GM12878 (cell line): ENCODE results near the gene IFI6. TPM values are rescaled to one million over a fixed set of nuclear protein-coding genes. Genes with fewer than 3 reads are reported as not detected.

Source experiments
- ATAC-seq: fragments of 200-7000 bp; cut with Tn5 transposase; 3 replicates; pipeline ENCODE4 v1.9.1; 2020; ENCODE audit warnings: mild to moderate bottlenecking, moderate library complexity
- BruUV-seq: library from RNA; stranded (reverse); fragments of 400-500 nt; replicated peaks from 2 replicates; lab custom pipeline; 2021; lab: Mats Ljungman, UMichigan
- CTCF ChIA-PET: fragments of 300-600 bp; sonication (Branson Sonifier 250); formaldehyde crosslinking; extraction: SDS; loops from one replicate; lab custom pipeline; 2021; ENCODE audit warnings: inconsistent platforms; lab: Yijun Ruan, JAX
- POLR2A ChIA-PET: fragments of 350-600 bp; formaldehyde crosslinking; extraction: SDS; loops from one replicate; lab custom pipeline; 2021; ENCODE audit warnings: inconsistent platforms; lab: Charles Lee
- RAD21 ChIA-PET: fragments of 300-600 bp; sonication (Branson Sonifier 250); formaldehyde crosslinking; loops from one replicate; lab custom pipeline; 2023; ENCODE audit warnings: antibody characterized with exemption; ENCODE audit not compliant: unreplicated experiment; lab: Charles Lee
- SMC1A ChIA-PET: fragments of 300-600 bp; sonication (Branson Sonifier 250); formaldehyde crosslinking; loops from one replicate; lab custom pipeline; 2023; ENCODE audit not compliant: unreplicated experiment, uncharacterized antibody; lab: Charles Lee
- DNase-seq: peaks from one replicate; pipeline ENCODE4 v3.0.0-alpha.2; 2011; ENCODE audit warnings: low read depth, low spot score
- FAIRE-seq: peaks from 3 replicates; lab custom pipeline; 2011; peaks lifted over from hg19 to GRCh38; lab: Jason Lieb, UNC
- H2AFZ ChIP-seq: 2 replicates; pipeline ENCODE4 v1.6.0; 2011; ENCODE audit warnings: low read depth, low read length, control low read depth; ENCODE audit not compliant: control insufficient read depth
- H3K27ac ChIP-seq: 2 replicates; pipeline ENCODE4 v1.5.1; 2011; ENCODE audit warnings: control low read depth; ENCODE audit not compliant: control insufficient read depth, insufficient read depth
- H3K27me3 ChIP-seq, 2 experiments: replicated peaks in 1 of 2; 2 replicates each; pipeline versions ENCODE4 v1.6.0 to v1.6.1; 2011; ENCODE audit warnings: low read length in 1 of 2; ENCODE audit not compliant: control insufficient read depth in 2 of 2, insufficient read depth in 2 of 2
- H3K36me3 ChIP-seq, 2 experiments: 2 replicates each; pipeline ENCODE4 v1.5.1; 2011; ENCODE audit warnings: low read length in 1 of 2; ENCODE audit not compliant: control insufficient read depth in 2 of 2, insufficient read depth in 2 of 2
- H3K4me1 ChIP-seq: 2 replicates; pipeline ENCODE4 v1.6.1; 2011; ENCODE audit warnings: mild to moderate bottlenecking, low read length, moderate library complexity, mixed read lengths; ENCODE audit not compliant: control insufficient read depth, insufficient read depth
- H3K4me2 ChIP-seq: 2 replicates; pipeline ENCODE4 v1.6.0; 2011; ENCODE audit warnings: control low read depth; ENCODE audit not compliant: control insufficient read depth, insufficient read depth
- H3K4me3 ChIP-seq: fragments of 200-600 bp; sonication (generic); 2 replicates; pipeline ENCODE4 v1.5.1; 2016
- H3K79me2 ChIP-seq: 2 replicates; pipeline ENCODE4 v1.6.0; 2011; ENCODE audit warnings: low read length; ENCODE audit not compliant: control insufficient read depth, insufficient read depth
- H3K9ac ChIP-seq: 2 replicates; pipeline ENCODE4 v1.8.0; 2011; ENCODE audit warnings: low read length, control low read depth, mixed read lengths; ENCODE audit not compliant: control insufficient read depth, insufficient read depth
- H3K9me3 ChIP-seq: replicated peaks from 3 replicates; pipeline ENCODE4 v1.5.1; 2011; ENCODE audit warnings: mild to moderate bottlenecking, low read length; ENCODE audit not compliant: control insufficient read depth, insufficient read depth
- H4K20me1 ChIP-seq: 2 replicates; pipeline ENCODE4 v1.6.0; 2011; ENCODE audit not compliant: control insufficient read depth, insufficient read depth
- BACH1 ChIP-seq: fragments of 450-650 bp; IDR thresholded peaks from 2 replicates; pipeline ENCODE4 v1.6.1; 2017; ENCODE audit warnings: mild to moderate bottlenecking, borderline replicate concordance
- DPF2 ChIP-seq: fragments of 450-650 bp; IDR thresholded peaks from 2 replicates; pipeline ENCODE4 v1.6.1; 2017; ENCODE audit warnings: mild to moderate bottlenecking
- EGR1 ChIP-seq, 2 experiments: IDR thresholded peaks; 1 replicate in 1 of 2; 2 replicates in 1 of 2; pipeline ENCODE4 v1.6.1; 2011 to 2012; ENCODE audit warnings: low read depth in 2 of 2, low read length in 2 of 2, borderline replicate concordance in 1 of 2, mild to moderate bottlenecking in 1 of 2, moderate library complexity in 1 of 2
- NRF1 ChIP-seq: conservative IDR thresholded peaks from 2 replicates; pipeline ENCODE4 v1.6.1; 2011; ENCODE audit warnings: mild to moderate bottlenecking, low read depth, low read length, improper control_type of control experiment
- RFX5 ChIP-seq: IDR thresholded peaks from 2 replicates; pipeline ENCODE4 v1.6.1; 2011; ENCODE audit warnings: low read depth, low read length, improper control_type of control experiment
- RUNX3 ChIP-seq: IDR thresholded peaks from 2 replicates; pipeline ENCODE4 v1.6.1; 2012; ENCODE audit warnings: low read length, inconsistent platforms
- SIN3A ChIP-seq: IDR thresholded peaks from 2 replicates; pipeline ENCODE4 v1.6.1; 2012; ENCODE audit warnings: low read depth, low read length, improper control_type of control experiment
- SPI1 ChIP-seq: IDR thresholded peaks from 2 replicates; pipeline ENCODE4 v1.6.1; 2011; ENCODE audit warnings: low read depth, mild to moderate bottlenecking, low read length, moderate library complexity, borderline replicate concordance; ENCODE audit not compliant: insufficient read depth
- SREBF2 ChIP-seq: IDR thresholded peaks from 2 replicates; pipeline ENCODE4 v1.6.1; 2012; ENCODE audit warnings: mild to moderate bottlenecking, low read length
- ZNF274 ChIP-seq: IDR thresholded peaks from one replicate; pipeline ENCODE4 v1.8.0; 2011; ENCODE audit not compliant: insufficient read length, insufficient read depth
- ZZZ3 ChIP-seq: IDR thresholded peaks from 2 replicates; pipeline ENCODE4 v1.6.1; 2011; ENCODE audit warnings: low read depth; ENCODE audit not compliant: control insufficient read depth, insufficient read length
- WGBS: methylation state at CpG from one replicate; pipeline ENCODE4 v1.1.6; 2016; ENCODE audit warnings: low lambda C conversion rate; ENCODE audit not compliant: insufficient replicate concordance, insufficient coverage; ENCODE audit errors: missing lambda C conversion rate; 5-methylcytosine and 5-hydroxymethylcytosine counted together
- in situ Hi-C: fragments of 300-500 bp; cut with MboI; formaldehyde crosslinking; loops from 9 replicates; pipeline ENCODE4 v1.14.3; 2018; ENCODE audit warnings: mixed read lengths
- intact Hi-C: fragments of 100-400 bp; cut with micrococcal nuclease; formaldehyde crosslinking; loops from one replicate; pipeline ENCODE4 v1.14.2; 2022; ENCODE audit not compliant: unreplicated experiment
- polyA plus RNA-seq, 11 experiments: library from polyadenylated mRNA; depleted of rRNA in 4 of 11; unstranded in 6 of 11; stranded (reverse) in 5 of 11; fragments of >200 nt; fragmentation: Nextera tagmentation in 4 of 11; fragmentation: Illumina TruSeq in 1 of 11; extraction: Ambion mirVana in 4 of 11; extraction: Trizol in 1 of 11; gene quantifications; 1 replicate in 1 of 11; 2 replicates in 10 of 11; pipeline versions ENCODE4 v1.2.1 to v1.2.3, GENCODE V29; 2011 to 2016; ENCODE audit warnings: inconsistent platforms in 2 of 11, missing spikeins in 2 of 11, low read depth in 1 of 11
- total RNA-seq, 4 experiments: library from RNA; depleted of rRNA in 3 of 4; stranded (reverse); fragments of >200 nt in 3 of 4; fragmentation: Illumina TruSeq in 1 of 4; extraction: Trizol in 1 of 4; gene quantifications; 2 replicates each; pipeline versions ENCODE4 v1.2.1 to v1.2.3, GENCODE V29; 2013 to 2021
- TF ChIP-seq, protein P1 (sequence below): IDR thresholded peaks from 2 replicates; pipeline ENCODE4 v1.6.1; 2011; ENCODE audit warnings: mild to moderate bottlenecking, low read depth, low read length, moderate library complexity; ENCODE audit not compliant: insufficient replicate concordance
- TF ChIP-seq, protein P2 (sequence below): IDR thresholded peaks from 2 replicates; pipeline ENCODE4 v1.6.1; 2012; ENCODE audit warnings: mild to moderate bottlenecking, low read depth, low read length

Gene IFI6
- total and polyA plus RNA-seq, 10 of the 15 experiments (the other 5 are each of a cell fraction or from before 2014, with no cell fraction given), result 5.6 to 123 (median 69.0) TPM

DNA sequence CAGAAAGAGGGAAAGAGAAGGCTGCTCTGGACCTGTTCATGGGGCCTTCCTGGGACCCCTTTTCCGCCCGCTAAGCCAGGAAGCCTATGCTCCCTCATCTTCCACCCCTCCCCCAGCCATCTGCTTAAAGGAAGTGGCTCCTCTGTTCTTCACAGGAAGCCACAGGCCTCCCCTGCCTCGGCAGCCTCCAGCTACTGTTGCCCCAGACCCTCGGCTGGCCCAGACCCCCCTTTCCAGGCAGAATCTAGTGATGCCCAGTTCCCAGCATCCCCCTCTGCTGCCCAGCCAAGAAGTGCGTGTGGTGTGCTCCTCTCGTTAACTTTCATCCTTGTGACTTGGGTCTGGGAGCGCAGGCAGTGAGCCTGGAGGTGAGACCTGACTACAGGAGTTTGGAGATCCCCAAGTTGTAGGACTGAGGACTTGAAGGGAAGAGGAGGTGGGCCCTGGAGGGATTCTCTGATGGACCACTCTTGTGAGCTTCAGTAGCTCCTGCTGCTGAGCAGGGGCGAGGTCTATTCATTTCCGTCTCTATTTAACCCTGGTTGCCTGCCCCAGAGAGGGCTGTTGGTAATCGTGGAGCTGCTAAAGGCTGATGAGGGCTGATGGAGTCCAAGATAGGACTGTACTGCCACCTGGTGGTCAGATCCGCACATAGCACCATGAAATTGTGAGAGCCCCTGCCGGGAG lies 9.1 kb downstream of the IFI6 start (continued):
- TF ChIP-seq, protein P1, sequence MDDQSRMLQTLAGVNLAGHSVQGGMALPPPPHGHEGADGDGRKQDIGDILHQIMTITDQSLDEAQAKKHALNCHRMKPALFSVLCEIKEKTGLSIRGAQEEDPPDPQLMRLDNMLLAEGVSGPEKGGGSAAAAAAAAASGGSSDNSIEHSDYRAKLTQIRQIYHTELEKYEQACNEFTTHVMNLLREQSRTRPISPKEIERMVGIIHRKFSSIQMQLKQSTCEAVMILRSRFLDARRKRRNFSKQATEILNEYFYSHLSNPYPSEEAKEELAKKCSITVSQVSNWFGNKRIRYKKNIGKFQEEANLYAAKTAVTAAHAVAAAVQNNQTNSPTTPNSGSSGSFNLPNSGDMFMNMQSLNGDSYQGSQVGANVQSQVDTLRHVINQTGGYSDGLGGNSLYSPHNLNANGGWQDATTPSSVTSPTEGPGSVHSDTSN, result no peak
- no peak for TF ChIP-seq RUNX3
- TF ChIP-seq DPF2, result peak; percentile 83
- no peak for TF ChIP-seq BACH1

DNA sequence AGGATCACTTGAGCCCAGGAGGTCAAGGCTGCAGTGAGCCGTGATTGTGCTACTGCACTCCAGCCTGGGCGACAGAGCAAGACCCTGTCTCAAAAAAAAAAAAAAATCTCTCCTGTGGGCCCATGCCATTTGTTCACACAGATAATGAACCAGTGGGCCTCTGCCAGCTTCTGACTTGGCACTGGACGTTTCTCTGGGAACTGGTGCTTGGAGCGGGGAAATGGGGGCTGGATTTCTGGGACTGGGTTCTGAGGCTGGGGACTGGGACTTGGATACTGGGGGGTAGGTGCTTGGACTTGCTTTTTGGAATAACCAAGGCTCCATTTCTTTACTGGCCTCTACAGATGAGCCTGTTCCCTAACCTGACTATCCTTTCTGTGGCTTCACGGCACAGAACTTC lies 9.7 kb downstream of the IFI6 start:
- Histone ChIP-seq H3K9ac (peak overlapping the region; percentile 64), H2AFZ (peak overlapping the region; percentile 74), H3K4me3 (no peak overlapping the region), H3K27ac (peak overlapping the region; percentile 90), H3K27me3 (no peaks in the 10 kb centered on the region), H3K36me3 (peaks cover 0 to 4% of the 10 kb centered on the region in 2 experiments; a peak in 1 of 4 replicates), H3K79me2 (no peaks in the 10 kb centered on the region), H4K20me1 (no peaks in the 10 kb centered on the region), H3K9me3 (no peaks in the 10 kb centered on the region), H3K4me1 (peaks cover 46% of the 10 kb centered on the region), H3K4me2 (peak overlapping the region; percentile 77)
- no peak for TF ChIP-seq SREBF2
- no peak for TF ChIP-seq DPF2
- TF ChIP-seq SIN3A, result no peak
- no peak for TF ChIP-seq RFX5
- TF ChIP-seq ZNF274, result no peak
- no peak for TF ChIP-seq NRF1
- TF ChIP-seq ZZZ3, result no peak
- TF ChIP-seq SPI1, result no peak
- TF ChIP-seq, protein P2, sequence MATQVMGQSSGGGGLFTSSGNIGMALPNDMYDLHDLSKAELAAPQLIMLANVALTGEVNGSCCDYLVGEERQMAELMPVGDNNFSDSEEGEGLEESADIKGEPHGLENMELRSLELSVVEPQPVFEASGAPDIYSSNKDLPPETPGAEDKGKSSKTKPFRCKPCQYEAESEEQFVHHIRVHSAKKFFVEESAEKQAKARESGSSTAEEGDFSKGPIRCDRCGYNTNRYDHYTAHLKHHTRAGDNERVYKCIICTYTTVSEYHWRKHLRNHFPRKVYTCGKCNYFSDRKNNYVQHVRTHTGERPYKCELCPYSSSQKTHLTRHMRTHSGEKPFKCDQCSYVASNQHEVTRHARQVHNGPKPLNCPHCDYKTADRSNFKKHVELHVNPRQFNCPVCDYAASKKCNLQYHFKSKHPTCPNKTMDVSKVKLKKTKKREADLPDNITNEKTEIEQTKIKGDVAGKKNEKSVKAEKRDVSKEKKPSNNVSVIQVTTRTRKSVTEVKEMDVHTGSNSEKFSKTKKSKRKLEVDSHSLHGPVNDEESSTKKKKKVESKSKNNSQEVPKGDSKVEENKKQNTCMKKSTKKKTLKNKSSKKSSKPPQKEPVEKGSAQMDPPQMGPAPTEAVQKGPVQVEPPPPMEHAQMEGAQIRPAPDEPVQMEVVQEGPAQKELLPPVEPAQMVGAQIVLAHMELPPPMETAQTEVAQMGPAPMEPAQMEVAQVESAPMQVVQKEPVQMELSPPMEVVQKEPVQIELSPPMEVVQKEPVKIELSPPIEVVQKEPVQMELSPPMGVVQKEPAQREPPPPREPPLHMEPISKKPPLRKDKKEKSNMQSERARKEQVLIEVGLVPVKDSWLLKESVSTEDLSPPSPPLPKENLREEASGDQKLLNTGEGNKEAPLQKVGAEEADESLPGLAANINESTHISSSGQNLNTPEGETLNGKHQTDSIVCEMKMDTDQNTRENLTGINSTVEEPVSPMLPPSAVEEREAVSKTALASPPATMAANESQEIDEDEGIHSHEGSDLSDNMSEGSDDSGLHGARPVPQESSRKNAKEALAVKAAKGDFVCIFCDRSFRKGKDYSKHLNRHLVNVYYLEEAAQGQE, result no peak
- TF ChIP-seq EGR1 (IDR thresholded peaks at IDR 0.05; ENCODE audit: borderline replicate concordance in 1 of 2, low read depth in 2 of 2, low read length in 2 of 2), result no peak
- intact Hi-C loops, result loop anchor here (2.0 to 10.0 kb wide), 4 partner anchors 105 to 361 kb away; partner anchors contain the start of gene TMEM222
- FAIRE-seq (no peak), DNase-seq (no peak), ATAC-seq (no peak)
- POLR2A ChIA-PET, result interaction anchor here (0.5 to 5.9 kb wide), 14 partner anchors 9 to 461 kb away, joined by 3 to 141 read pairs (median 8); partner anchors contain the start of genes FGR and IFI6
- RAD21 ChIA-PET, result interaction anchor here (0.8 to 8.8 kb wide), 22 partner anchors 9 to 271 kb away, joined by 3 to 268 read pairs (median 6); partner anchors contain the start of genes AHDC1, FAM76A, FGR and GPR3
- 67% methylated on average over 5 of the region's 5 CpGs for WGBS
- SMC1A ChIA-PET, result interaction anchor here (0.9 to 8.0 kb wide), 20 partner anchors 10 to 274 kb away, joined by 3 to 248 read pairs (median 7); partner anchors contain the start of gene AHDC1
- in situ Hi-C loops, result loop anchor here (5.0 kb wide), 4 partner anchors 55 to 360 kb away; no protein-coding TSS in a partner anchor
- CTCF ChIA-PET, result interaction anchor here (0.6 to 8.8 kb wide), 24 partner anchors 9 to 352 kb away, joined by 3 to 327 read pairs (median 8); partner anchors contain the start of genes AHDC1, FGR, IFI6 and STX12
- no TSS peak for BruUV-seq
